ENCODE measurements around the gene PICK1. TPM values are rescaled to one million over a fixed set of nuclear protein-coding genes. Genes with fewer than 3 reads are reported as not detected.

PICK1 gene
- total and polyA plus RNA-seq, 2 of the 8 experiments (the other 6 are each of a cell fraction or from before 2014, with no cell fraction given), result 20.4 to 22.9 TPM

DNA sequence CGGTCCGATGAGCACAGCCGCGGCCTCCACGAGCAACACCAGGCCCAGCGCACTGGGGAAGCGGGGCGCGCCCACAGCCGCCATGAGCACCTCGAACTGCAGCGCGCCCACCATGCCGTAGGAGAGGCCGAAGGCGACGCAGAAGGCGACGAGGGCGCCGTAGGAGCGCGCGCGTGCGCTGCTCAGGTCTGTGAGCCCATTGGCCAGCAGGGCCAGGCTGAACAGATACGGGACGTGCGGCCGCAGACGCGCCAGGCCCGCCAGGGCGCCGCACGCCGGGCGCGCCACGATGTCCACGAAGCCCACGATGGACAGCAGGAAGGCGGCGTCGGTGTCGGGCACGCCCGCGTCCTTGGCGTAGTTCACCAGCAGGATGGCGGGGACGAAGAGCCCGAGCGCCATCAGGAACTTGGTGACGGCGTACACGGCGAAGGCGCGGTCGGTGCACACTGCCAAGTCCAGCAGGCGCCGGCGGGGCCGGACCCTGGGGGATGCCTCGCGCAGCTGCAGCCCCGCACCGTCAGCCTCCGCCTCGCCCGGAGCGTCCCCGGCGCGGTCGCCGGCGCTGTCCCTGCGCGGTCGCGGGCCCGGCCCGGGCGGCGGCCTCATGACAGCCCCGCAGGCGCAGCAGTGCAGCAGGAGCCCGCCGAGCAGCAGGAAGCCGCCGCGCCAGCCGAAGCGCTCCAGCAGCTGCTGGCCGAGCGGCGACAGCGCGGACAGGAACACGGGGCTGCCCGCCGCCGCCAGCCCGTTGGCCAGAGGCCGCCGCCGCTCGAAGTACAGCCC is 23.8 kb downstream of the PICK1 start (continued):
- TF ChIP-seq EGR1 (IDR thresholded peaks at IDR 0.05; ENCODE audit: borderline replicate concordance, low read depth, low read length) (no peak), RNF2 (IDR thresholded peaks at IDR 0.05; ENCODE audit: borderline replicate concordance, low read depth, low read length, missing control alignments, poor library complexity, severe bottlenecking) (no peak), NANOG (IDR thresholded peaks at IDR 0.05; ENCODE audit: insufficient read depth, low read depth, low read length, poor library complexity, severe bottlenecking) (no peak), KDM1A (IDR thresholded peaks at IDR 0.05; ENCODE audit: borderline replicate concordance, low read length) (no peak), RBBP5 (IDR thresholded peaks at IDR 0.05; ENCODE audit: borderline replicate concordance, low read depth, low read length) (peak; percentile 38; the same call in 1 of the 2 replicates), EZH2 (IDR thresholded peaks at IDR 0.05; ENCODE audit: low read depth, low read length, severe bottlenecking) (peak; percentile 54), GTF2F1 (IDR thresholded peaks at IDR 0.05; ENCODE audit: borderline replicate concordance, low read depth, low read length) (no peak), ASH2L (IDR thresholded peaks at IDR 0.05; ENCODE audit: low read length) (peak; percentile 64), PHF8 (conservative IDR thresholded peaks at IDR 0.05; ENCODE audit: low read depth, low read length) (no peak; the same call in 1 of the 2 replicates), EP300 (IDR thresholded peaks at IDR 0.05; ENCODE audit: borderline replicate concordance in 1 of 2, low read depth in 2 of 2, low read length in 2 of 2) (no peak)
